RKO (cell line): ENCODE measurements around the gene LRRC36.

Experiments
- DNase-seq: peaks from one replicate; pipeline ENCODE4 v3.0.0-alpha.2; 2016; ENCODE audit warnings: low spot score

The LRRC36 gene

GRCh38 chr16:67426950-67427349, 100.3 kb downstream of the LRRC36 start:
- no peak for DNase-seq

GRCh38 chr16:67428146-67428731, 101.6 kb downstream of the LRRC36 start:
- DNase-seq: peak; percentile 56

- DNase-seq: no peak
Observed at GRCh38 chr16:67429053-67429798, 102.6 kb downstream of the LRRC36 start.

GRCh38 chr16:67429799-67430503, 103.3 kb downstream of the LRRC36 start:
- no peak for DNase-seq

GRCh38 chr16:67430504-67430976, 103.9 kb downstream of the LRRC36 start:
- peak; percentile 42 for DNase-seq

GRCh38 chr16:67430977-67431774, 104.6 kb downstream of the LRRC36 start, which contains the start of gene HSD11B2:
TSS of gene HSD11B2 (plus strand) at chr16:67431121. CDS start at chr16:67431249, 128 bp downstream.
- peak; percentile 85 for DNase-seq

- no peak for DNase-seq
Observed at GRCh38 chr16:67431775-67432505, 105.3 kb downstream of the LRRC36 start.

GRCh38 chr16:67432506-67432890, 105.9 kb downstream of the LRRC36 start:
- no peak for DNase-seq

GRCh38 chr16:67433131-67433719, 106.6 kb downstream of the LRRC36 start:
- DNase-seq: no peak
